Kidney epithelial cell (primary cell): ENCODE results near the gene LIF. TPM values are rescaled to one million over a fixed set of nuclear protein-coding genes. Genes with fewer than 3 reads are reported as not detected.

Experiments used
- DNase-seq: peaks from one replicate; pipeline ENCODE4 v3.0.0-alpha.2; 2010; ENCODE audit warnings: low read depth
- H3K27me3 ChIP-seq: 2 replicates; pipeline ENCODE4 v1.6.0; 2011; ENCODE audit warnings: low read length; ENCODE audit not compliant: control insufficient read depth, insufficient read depth
- H3K36me3 ChIP-seq: 2 replicates; pipeline ENCODE4 v1.5.1; 2011; ENCODE audit warnings: low read length; ENCODE audit not compliant: control insufficient read depth, insufficient read depth
- H3K4me3 ChIP-seq: 2 replicates; pipeline ENCODE4 v1.5.1; 2011; ENCODE audit warnings: low read depth, mild to moderate bottlenecking, control low read depth, low read length
- total RNA-seq: library from RNA; depleted of rRNA; stranded (reverse); fragments of >200 nt; gene quantifications from 2 replicates; pipeline ENCODE4 v1.2.3, GENCODE V29; 2015
- TF ChIP-seq, protein P1 (sequence below): IDR thresholded peaks from 2 replicates; pipeline ENCODE4 v1.5.1; 2011; ENCODE audit warnings: mild to moderate bottlenecking, moderate library complexity, low read length, control low read depth, inconsistent platforms; ENCODE audit not compliant: insufficient read depth, poor library complexity, severe bottlenecking

The LIF gene
- total RNA-seq, 1 donor from 2014 or later = 112 TPM

- no peak for DNase-seq
- no peaks in the 10 kb centered on the region for H3K27me3 ChIP-seq
- peaks cover 4% of the 10 kb centered on the region for H3K36me3 ChIP-seq
- TF ChIP-seq, protein P1, sequence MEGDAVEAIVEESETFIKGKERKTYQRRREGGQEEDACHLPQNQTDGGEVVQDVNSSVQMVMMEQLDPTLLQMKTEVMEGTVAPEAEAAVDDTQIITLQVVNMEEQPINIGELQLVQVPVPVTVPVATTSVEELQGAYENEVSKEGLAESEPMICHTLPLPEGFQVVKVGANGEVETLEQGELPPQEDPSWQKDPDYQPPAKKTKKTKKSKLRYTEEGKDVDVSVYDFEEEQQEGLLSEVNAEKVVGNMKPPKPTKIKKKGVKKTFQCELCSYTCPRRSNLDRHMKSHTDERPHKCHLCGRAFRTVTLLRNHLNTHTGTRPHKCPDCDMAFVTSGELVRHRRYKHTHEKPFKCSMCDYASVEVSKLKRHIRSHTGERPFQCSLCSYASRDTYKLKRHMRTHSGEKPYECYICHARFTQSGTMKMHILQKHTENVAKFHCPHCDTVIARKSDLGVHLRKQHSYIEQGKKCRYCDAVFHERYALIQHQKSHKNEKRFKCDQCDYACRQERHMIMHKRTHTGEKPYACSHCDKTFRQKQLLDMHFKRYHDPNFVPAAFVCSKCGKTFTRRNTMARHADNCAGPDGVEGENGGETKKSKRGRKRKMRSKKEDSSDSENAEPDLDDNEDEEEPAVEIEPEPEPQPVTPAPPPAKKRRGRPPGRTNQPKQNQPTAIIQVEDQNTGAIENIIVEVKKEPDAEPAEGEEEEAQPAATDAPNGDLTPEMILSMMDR = no peak
- H3K4me3 ChIP-seq = no peak overlapping the region
These were observed 2.8 kb upstream of the LIF start for GRCh38 chr22:30249049-30250038.

DNA sequence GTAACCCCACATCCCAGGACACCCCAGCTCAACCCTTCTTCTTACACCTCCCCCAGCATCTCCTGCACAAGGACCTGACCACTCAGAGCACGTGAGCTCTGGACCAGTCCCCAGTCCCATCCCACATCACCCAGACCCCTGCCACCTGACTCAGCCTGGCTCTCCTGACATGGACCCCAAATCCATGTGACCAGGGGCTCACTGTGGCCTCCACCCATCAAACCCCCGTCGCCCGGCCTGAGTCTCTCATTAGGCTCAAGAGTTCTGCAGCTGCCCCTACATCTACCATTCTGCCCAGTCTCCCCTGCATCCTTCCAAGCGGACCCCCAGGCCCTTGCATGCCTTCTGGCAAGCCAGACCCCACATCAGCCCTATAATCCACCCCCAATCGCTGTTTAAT is 1.9 kb upstream of the LIF start:
- Histone ChIP-seq H3K4me3 (peak overlapping the region; percentile 4), H3K36me3 (peaks cover 7% of the 10 kb centered on the region), H3K27me3 (no peaks in the 10 kb centered on the region)
- DNase-seq = no peak
- TF ChIP-seq, protein P1 = no peak

- Histone ChIP-seq H3K4me3 (peak overlapping the region; percentile 2), H3K27me3 (no peaks in the 10 kb centered on the region), H3K36me3 (peaks cover 8% of the 10 kb centered on the region)
- no peak for DNase-seq
- TF ChIP-seq, protein P1 = no peak
These were observed 1.4 kb upstream of the LIF start for GRCh38 chr22:30247974-30248373.

- H3K36me3 ChIP-seq = peaks cover 5% of the 10 kb centered on the region
- no peak overlapping the region for H3K4me3 ChIP-seq
- no peaks in the 10 kb centered on the region for H3K27me3 ChIP-seq
- TF ChIP-seq, protein P1 = no peak
- no peak for DNase-seq
These were observed 1.0 kb upstream of the LIF start for GRCh38 chr22:30247561-30247960.

- Histone ChIP-seq H3K4me3 (peak overlapping the region; percentile 41), H3K27me3 (no peaks in the 10 kb centered on the region), H3K36me3 (peaks cover 5% of the 10 kb centered on the region)
- TF ChIP-seq, protein P1 = peak; percentile 13
- no peak for DNase-seq
These were observed 336 bp upstream of the LIF start for GRCh38 chr22:30246814-30247376.
